ENCODE results near the gene ATP5F1B.

ATP5F1B gene

DNA sequence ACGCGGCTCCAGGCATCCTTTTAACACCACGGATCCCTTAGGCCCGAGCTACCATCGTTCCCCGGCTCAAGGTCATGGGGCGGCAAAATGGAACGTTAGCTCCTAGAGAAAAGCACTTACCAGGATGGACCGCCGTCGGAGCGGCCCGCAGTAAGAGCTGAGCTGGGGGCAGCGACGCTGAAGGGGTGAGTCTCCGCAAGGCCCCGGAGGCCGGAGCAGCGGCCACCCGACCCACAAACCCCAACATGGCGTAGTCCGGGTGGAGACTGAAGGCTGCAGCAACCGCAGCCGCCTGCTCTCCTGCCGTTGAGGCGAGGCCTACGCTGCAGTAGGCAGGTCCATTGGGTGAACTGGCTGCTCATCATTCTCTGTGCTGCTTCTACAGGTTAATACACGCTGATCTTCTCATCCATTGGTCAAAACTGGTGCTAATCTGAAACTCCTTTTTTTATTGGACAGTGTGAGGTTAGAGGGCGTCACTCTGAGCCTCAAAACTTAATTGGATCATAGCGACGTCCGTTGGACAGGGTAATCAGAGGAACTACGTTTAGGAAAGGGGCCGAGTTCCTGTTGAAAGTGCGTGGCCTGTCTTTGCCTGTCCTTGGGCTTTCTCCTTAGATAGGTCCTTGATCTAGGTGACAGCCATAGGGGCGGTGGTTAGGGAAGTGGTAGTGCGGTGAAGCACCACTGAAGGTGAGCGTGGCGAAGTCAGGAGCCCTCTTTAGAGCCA is at the start of gene ATP5F1B:
TSS of gene ATP5F1B (minus strand) at position 268 of the 730 bp plus-strand sequence. CDS start at position 247, 21 bp downstream.
- in situ Hi-C loops (cut with MboI; ENCODE audit: low sequenced_read_pairs), result no loop called here
- H3K4me1 ChIP-seq, result peaks cover 12% of the 10 kb centered on the region
- peaks cover 47% of the 10 kb centered on the region for H3K36me3 ChIP-seq (replicated peaks)
- H3K9me3 ChIP-seq, result no peaks in the 10 kb centered on the region
- no peaks in the 10 kb centered on the region for H3K27me3 ChIP-seq (ENCODE audit: low read depth)
- peak; percentile 96 to 99 for DNase-seq (ENCODE audit: low spot score in 2 of 2)
- peak within 1 kb of the TSS; percentile 93 for H3K4me3 ChIP-seq

GRCh38 chr12:56694161-56694560 is 48.4 kb upstream of the ATP5F1B start:
- in situ Hi-C loops (cut with MboI; ENCODE audit: low sequenced_read_pairs), result no loop called here
- H3K4me1 ChIP-seq, result peaks cover 2% of the 10 kb centered on the region; the same call in 1 of the 2 replicates
- DNase-seq (ENCODE audit: low spot score in 2 of 2), result no peak
- H3K4me3 ChIP-seq, result no peak overlapping the region
- H3K36me3 ChIP-seq (replicated peaks), result no peaks in the 10 kb centered on the region
- H3K27me3 ChIP-seq (ENCODE audit: low read depth), result no peaks in the 10 kb centered on the region
- no peaks in the 10 kb centered on the region for H3K9me3 ChIP-seq

GRCh38 chr12:56688846-56689109 is 43.0 kb upstream of the ATP5F1B start:
- no peaks in the 10 kb centered on the region for H3K9me3 ChIP-seq
- no peaks in the 10 kb centered on the region for H3K27me3 ChIP-seq (ENCODE audit: low read depth)
- in situ Hi-C loops (cut with MboI; ENCODE audit: low sequenced_read_pairs), result no loop called here
- DNase-seq (ENCODE audit: low spot score in 2 of 2), result no peak
- H3K36me3 ChIP-seq (replicated peaks), result peaks cover 30% of the 10 kb centered on the region
- H3K4me1 ChIP-seq, result peaks cover 13% of the 10 kb centered on the region
- H3K4me3 ChIP-seq, result peak overlapping the region; percentile 98

DNA sequence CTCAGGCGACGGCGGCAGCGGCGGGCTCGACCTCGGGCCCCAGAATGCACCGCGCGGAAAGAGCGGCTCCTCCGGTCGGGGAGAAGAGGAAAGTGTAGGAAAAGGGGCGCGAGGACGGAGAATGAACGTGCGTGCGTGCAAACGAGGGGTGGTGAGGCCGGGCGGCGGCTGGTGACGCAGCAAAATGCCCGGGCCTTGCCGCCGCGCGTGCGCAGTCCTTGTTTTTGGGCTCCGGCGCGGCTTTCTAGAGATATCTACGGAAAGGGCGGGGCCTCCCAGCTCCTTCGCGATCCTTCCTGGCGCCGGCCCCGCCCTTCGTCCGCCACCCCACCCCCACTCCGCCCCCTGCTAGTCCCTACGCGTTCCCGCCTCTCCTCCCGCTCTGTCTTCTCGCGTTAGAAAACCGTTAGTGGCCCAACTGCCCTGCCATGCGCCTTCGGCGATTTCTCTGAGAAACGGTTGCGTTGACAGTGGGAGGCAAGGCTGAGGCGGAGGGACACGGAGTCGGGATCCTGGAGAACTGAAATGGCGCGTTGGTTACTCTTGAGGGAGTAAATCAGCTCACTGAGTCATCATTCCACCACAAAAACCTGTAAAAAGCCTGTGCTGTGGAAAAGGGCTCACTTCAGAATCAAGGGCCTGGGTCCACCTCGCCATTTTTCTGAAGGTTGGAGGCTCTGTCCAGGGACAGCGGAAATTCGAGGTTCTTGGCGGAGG is 42.5 kb upstream of the ATP5F1B start, which contains the start of gene PTGES3:
TSS of gene PTGES3 (minus strand) at position 156 of the 717 bp plus-strand sequence. CDS start 285 bp downstream, outside the sequence.
- peak within 1 kb of the TSS; percentile 98 for H3K4me3 ChIP-seq
- peaks cover 30% of the 10 kb centered on the region for H3K36me3 ChIP-seq (replicated peaks)
- H3K9me3 ChIP-seq, result no peaks in the 10 kb centered on the region
- no peaks in the 10 kb centered on the region for H3K27me3 ChIP-seq (ENCODE audit: low read depth)
- DNase-seq (ENCODE audit: low spot score in 2 of 2), result peak; percentile 98 to 99
- in situ Hi-C loops (cut with MboI; ENCODE audit: low sequenced_read_pairs), result no loop called here
- H3K4me1 ChIP-seq, result peaks cover 13% of the 10 kb centered on the region

- H3K27me3 ChIP-seq (ENCODE audit: low read depth), result no peaks in the 10 kb centered on the region
- H3K9me3 ChIP-seq, result no peaks in the 10 kb centered on the region
- in situ Hi-C loops (cut with MboI; ENCODE audit: low sequenced_read_pairs), result no loop called here
- peak; percentile 39 to 50 for DNase-seq (ENCODE audit: low spot score in 2 of 2)
- H3K4me3 ChIP-seq, result peak overlapping the region; percentile 98
- peaks cover 16% of the 10 kb centered on the region for H3K4me1 ChIP-seq
- peaks cover 37% of the 10 kb centered on the region for H3K36me3 ChIP-seq (replicated peaks)
Measured at GRCh38 chr12:56687223-56688128, 41.7 kb upstream of the ATP5F1B start.

GRCh38 chr12:56684745-56685359 is 39.1 kb upstream of the ATP5F1B start:
- in situ Hi-C loops (cut with MboI; ENCODE audit: low sequenced_read_pairs), result no loop called here
- H3K36me3 ChIP-seq (replicated peaks), result peaks cover 53% of the 10 kb centered on the region
- H3K4me1 ChIP-seq, result peaks cover 20% of the 10 kb centered on the region
- DNase-seq (ENCODE audit: low spot score in 2 of 2), result peak in 1 of 2 experiments; percentile 35
- H3K27me3 ChIP-seq (ENCODE audit: low read depth), result no peaks in the 10 kb centered on the region
- H3K4me3 ChIP-seq, result peak overlapping the region; percentile 98
- no peaks in the 10 kb centered on the region for H3K9me3 ChIP-seq

GRCh38 chr12:56682323-56682722 is 36.5 kb upstream of the ATP5F1B start:
- in situ Hi-C loops (cut with MboI; ENCODE audit: low sequenced_read_pairs), result no loop called here
- H3K4me1 ChIP-seq, result peaks cover 29% of the 10 kb centered on the region
- no peaks in the 10 kb centered on the region for H3K9me3 ChIP-seq
- no peak overlapping the region for H3K4me3 ChIP-seq
- DNase-seq (ENCODE audit: low spot score in 2 of 2), result peak in 1 of 2 experiments; percentile 3
- H3K27me3 ChIP-seq (ENCODE audit: low read depth), result no peaks in the 10 kb centered on the region
- H3K36me3 ChIP-seq (replicated peaks), result peaks cover 66% of the 10 kb centered on the region

DNA sequence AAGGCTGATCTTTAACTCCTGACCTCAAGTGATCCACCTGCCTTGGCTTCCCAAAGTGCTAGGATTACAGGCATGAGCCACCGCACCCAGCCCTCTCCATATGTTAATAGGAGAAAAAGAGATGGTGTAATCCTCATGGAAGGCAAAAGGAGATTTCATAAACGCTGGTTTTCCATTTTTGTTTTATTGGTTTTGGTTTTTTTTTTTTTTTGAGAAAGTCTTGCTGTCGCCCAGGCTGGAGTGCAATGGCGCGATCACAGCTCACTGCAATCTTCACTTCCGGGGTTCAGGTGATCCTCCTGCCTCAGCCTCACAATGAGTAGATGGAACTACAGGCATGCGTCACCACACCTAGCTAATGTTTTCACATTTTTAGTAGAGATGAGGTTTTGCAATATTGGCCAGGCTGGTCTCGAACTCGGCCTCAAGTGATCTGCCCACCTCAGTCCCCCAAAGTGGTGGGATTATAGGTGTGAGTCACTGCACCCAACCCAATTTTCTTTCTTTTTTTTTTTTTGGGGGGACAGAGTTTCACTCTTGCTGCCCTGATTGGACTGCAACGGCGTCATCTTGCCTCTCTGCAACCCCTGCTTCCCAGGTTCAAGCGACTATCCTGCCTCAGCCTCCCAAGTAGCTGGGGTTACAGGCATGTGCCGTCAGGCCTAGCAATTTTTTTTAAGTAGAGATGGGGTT is 34.2 kb upstream of the ATP5F1B start:
- Histone ChIP-seq H3K36me3 (replicated peaks) (peaks cover 59% of the 10 kb centered on the region), H3K9me3 (no peaks in the 10 kb centered on the region), H3K4me3 (no peak overlapping the region), H3K27me3 (ENCODE audit: low read depth) (no peaks in the 10 kb centered on the region), H3K4me1 (peaks cover 35% of the 10 kb centered on the region)
- in situ Hi-C loops (cut with MboI; ENCODE audit: low sequenced_read_pairs), result no loop called here
- DNase-seq (ENCODE audit: low spot score in 2 of 2), result peak in 1 of 2 experiments; percentile 5

DNA sequence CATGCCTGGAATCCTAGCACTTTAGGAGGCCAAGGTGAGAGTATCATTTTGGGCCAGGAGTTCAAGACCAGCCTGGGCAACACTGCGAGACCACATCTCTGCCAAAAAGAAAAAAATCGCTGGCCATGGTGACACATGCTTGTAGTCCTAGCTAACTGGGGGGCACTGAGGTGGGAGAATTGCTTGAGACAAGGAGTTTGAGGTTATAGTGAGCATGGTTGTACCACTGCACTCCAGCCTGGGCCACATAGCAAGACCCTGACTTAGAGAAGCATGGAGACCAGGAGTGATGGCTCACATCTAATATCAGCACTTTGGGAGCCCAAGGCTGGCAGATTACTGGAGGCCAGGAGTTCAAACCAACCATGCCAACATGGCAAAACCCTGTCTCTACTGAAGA is 33.1 kb upstream of the ATP5F1B start:
- Histone ChIP-seq H3K4me3 (no peak overlapping the region), H3K4me1 (peaks cover 31% of the 10 kb centered on the region), H3K27me3 (ENCODE audit: low read depth) (no peaks in the 10 kb centered on the region), H3K9me3 (no peaks in the 10 kb centered on the region), H3K36me3 (replicated peaks) (peaks cover 58% of the 10 kb centered on the region)
- in situ Hi-C loops (cut with MboI; ENCODE audit: low sequenced_read_pairs), result no loop called here
- DNase-seq (ENCODE audit: low spot score in 2 of 2), result peak in 1 of 2 experiments; percentile 6

GRCh38 chr12:56677680-56678079 is 31.9 kb upstream of the ATP5F1B start:
- peaks cover 29% of the 10 kb centered on the region for H3K4me1 ChIP-seq
- H3K9me3 ChIP-seq, result no peaks in the 10 kb centered on the region
- no peaks in the 10 kb centered on the region for H3K27me3 ChIP-seq (ENCODE audit: low read depth)
- peak in 1 of 2 experiments; percentile 4 for DNase-seq (ENCODE audit: low spot score in 2 of 2)
- H3K4me3 ChIP-seq, result no peak overlapping the region
- in situ Hi-C loops (cut with MboI; ENCODE audit: low sequenced_read_pairs), result no loop called here
- H3K36me3 ChIP-seq (replicated peaks), result peaks cover 59% of the 10 kb centered on the region

GRCh38 chr12:56676851-56677580 is 31.2 kb upstream of the ATP5F1B start:
- Histone ChIP-seq H3K9me3 (no peaks in the 10 kb centered on the region), H3K4me3 (no peak overlapping the region), H3K27me3 (ENCODE audit: low read depth) (no peaks in the 10 kb centered on the region), H3K4me1 (peaks cover 29% of the 10 kb centered on the region), H3K36me3 (replicated peaks) (peaks cover 59% of the 10 kb centered on the region)
- in situ Hi-C loops (cut with MboI; ENCODE audit: low sequenced_read_pairs), result no loop called here
- no peak for DNase-seq (ENCODE audit: low spot score in 2 of 2)

- Histone ChIP-seq H3K36me3 (replicated peaks) (peaks cover 78% of the 10 kb centered on the region), H3K4me1 (peaks cover 8% of the 10 kb centered on the region)
Measured at GRCh38 chr12:56671608-56672007, 25.8 kb upstream of the ATP5F1B start.

More at GRCh38 chr12:56671608-56672007, 25.8 kb upstream of the ATP5F1B start:
- no peaks in the 10 kb centered on the region for H3K9me3 ChIP-seq
- H3K4me3 ChIP-seq, result no peak overlapping the region
- no peaks in the 10 kb centered on the region for H3K27me3 ChIP-seq (ENCODE audit: low read depth)
- in situ Hi-C loops (cut with MboI; ENCODE audit: low sequenced_read_pairs), result no loop called here
- DNase-seq (ENCODE audit: low spot score in 2 of 2), result no peak

Data from HAP-1 (cell line).